Stimulated activated CD8-positive, alpha-beta memory T cell treated with anti-CD3 and anti-CD28 coated beads, Interleukin-7, amount 100 ng/mL, for 48 hours (primary cell): ENCODE measurements around the gene ROBO2.

ENCODE experiments used
- DNase-seq, 2 donors: peaks; one replicate each; pipeline ENCODE4 v3.0.0-alpha.2; 2020; ENCODE audit warnings: low read depth in 1 of 2; ENCODE audit errors: extremely low read depth in 1 of 2

Gene ROBO2

DNA sequence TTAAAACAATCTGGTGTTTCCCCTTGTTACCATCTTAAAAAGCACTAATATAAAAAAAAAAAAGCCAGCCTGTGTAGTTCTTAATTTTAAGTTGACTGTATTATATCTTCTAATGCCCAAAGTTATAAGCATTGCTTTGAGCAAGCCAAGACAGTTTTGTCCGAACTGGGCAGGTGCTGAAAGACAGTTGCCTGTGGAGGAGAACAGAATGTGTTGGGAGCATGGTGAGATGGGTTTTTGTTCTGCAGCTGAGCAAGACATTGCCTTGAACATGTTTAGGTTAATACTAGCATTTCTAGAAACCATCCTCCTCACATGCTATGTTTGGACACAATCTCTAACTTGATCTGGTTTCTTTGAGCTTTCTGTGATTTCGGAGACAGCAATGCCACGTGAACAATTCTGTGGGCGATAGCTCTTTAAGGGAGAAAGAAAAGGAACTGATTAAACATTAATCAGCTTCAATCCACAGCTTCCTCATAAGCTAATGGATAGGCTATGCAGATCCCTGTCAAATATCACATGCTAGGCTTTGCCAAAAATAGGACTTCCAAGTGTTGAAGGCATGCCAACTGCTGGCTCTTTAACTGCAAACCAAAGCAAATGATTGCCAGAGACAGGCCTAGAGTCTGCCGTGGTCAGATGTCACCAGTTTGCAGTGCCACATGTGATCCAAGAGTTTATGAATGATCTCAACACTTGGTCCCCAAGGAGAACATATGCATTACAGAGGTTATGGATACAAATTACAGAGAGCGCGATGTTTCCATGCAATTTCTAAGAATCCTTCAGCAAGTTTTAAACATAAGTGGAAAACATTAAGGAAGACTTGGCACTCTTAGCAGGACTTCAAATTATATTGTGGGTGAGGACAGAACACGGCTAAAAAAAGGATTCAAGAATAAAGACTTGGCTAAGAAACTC is 428.1 kb downstream of the ROBO2 start:
- no peak for DNase-seq

DNA sequence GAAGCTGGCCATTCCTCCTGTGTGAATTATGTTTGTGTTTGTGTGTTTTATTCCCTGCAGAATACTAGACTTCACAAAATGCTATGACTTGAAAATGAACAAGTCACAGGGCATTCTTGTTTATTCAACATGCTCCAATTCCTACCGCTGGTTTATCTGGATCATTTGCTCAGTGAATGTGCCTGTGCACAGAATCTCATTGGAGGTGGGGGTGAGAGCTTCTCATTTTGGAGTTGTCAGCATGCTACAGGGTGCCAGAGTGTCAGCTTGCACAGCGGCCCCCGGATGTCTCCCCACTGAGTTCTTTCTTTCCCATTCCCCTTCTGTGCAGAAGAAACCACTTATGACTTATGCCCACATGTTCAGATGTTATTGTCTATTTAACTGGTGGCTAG is 428.7 kb downstream of the ROBO2 start:
- no peak for DNase-seq

DNA sequence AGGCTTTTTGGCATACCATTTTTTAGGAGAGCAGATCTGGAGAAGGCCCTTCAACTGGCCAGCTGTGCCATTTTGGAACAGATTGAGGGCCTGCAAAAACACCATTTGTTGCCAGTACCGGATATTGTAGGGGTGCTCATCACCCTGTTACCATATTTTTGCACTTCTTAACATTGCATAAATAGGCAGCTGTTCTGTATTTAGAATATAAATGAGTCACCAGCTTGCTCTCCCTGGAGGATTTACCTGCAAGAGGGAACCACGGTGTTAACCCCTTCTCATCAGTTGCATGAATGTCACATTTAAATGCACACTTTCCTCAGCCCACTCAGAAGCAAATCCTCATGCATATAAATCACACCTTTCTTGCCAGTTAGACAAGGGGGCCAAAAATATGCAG is 435.6 kb downstream of the ROBO2 start:
- no peak for DNase-seq

DNA sequence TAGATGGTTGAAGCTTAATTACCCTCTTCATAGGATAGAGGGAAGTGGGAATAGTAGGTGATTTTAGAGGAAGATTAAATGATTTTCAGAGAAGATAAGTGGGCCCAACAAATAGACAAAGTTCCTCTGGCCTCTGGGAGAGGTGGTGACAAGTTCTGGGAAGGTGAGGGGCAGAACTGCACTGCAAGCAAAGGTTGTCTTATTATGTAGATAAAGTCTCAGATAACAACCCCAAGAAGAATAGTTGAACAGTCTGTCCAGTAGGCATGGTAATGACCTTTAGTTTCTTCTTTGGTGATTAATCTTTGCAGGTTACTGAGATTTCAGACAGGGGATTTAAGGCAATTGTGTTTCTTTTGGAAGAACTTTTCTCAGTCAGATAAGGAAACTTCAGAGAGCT is 439.1 kb downstream of the ROBO2 start:
- no peak for DNase-seq

DNA sequence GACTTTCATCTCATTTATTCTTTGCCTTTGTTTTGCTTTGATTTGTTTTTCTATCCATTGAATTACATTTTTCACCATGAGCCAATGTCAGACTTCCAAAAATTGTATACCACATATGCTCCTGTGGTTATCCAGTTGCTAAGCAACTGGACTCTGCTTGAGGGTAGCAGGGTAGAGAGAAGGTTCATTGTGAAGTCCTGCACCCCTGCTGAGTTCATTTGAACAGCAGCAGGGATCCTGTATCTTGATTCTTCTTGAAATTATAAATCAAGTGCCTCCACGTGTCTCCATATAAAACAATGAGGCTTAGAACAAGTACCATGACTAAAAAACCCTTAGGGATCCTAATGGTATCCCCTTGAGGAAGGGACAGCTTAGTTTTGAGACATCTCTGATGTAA is 449.3 kb downstream of the ROBO2 start:
- DNase-seq: no peak

DNA sequence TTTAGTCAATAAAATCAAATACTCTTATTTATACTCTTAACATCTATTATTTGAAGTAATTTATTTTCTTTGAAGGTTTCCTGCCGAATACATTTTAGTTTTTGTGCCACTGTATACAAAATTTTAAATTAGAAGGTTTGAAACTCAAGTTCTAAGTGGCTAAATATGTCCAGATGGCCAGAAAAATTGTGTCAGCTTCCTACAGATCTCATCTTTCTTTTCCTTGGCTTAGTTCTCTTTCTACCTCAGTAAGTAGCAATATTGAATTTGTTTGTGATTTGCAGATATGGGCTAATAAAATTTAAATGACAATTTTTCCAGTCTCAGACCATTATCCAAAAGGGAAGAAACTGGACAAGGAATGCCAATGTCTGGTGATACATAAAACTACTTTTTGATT is 452.1 kb downstream of the ROBO2 start:
- DNase-seq: no peak

DNA sequence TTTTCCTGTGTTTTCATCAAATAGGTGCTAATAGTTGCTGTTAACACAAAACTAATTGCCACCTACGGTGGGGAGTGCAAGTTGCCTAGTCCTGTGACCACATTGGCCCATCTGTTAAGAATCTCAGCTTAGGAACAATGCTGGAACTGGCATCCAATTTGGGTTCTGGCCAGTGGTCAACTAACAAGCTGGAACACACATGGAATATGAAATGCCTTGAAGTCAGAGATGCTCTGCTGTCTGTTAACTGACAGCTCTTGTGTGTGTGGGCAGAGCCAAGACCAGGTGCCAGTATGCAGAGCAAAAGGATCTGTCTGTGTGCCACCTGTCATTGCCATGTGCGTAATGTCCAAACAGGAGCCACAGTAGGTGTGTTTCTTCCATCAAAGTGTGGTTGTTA is 460.8 kb downstream of the ROBO2 start:
- no peak for DNase-seq

DNA sequence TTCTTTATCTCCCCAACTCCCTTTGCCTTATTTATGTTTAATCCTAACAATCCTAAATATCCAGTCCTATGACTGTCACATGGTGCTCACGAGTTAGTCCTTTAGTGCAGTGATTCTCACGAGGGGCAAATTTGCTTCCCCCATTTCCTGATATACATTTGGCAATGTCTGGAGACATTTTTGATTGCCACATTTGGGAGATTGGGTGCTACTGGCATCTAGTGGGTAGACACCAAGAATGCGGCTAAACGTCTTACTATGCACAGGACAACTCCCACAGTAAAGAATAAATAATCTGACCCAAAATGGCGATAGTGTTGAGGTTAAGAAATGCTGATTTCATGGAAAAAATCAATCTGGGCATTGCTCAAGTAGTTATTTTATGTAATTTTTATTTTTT is 466.5 kb downstream of the ROBO2 start:
- no peak for DNase-seq

DNA sequence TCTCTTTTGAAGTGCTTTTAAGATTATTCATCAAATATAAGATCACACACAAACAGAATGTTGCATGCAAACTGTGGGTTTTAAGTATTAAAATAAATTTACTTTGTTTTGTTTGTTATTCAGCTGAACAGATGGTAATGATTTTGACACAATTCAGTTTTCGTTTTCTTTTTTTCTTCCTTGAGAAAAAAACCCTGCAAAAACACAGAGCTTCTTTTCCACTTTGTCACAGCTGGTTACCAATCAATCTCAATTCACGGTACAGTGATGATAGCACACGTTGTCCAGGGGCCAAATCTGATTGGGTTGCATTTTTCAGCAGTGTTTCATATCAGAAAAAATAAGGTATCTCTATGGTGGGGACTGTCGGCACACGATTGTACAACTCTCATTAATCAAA is 473.6 kb downstream of the ROBO2 start:
- DNase-seq: no peak

DNA sequence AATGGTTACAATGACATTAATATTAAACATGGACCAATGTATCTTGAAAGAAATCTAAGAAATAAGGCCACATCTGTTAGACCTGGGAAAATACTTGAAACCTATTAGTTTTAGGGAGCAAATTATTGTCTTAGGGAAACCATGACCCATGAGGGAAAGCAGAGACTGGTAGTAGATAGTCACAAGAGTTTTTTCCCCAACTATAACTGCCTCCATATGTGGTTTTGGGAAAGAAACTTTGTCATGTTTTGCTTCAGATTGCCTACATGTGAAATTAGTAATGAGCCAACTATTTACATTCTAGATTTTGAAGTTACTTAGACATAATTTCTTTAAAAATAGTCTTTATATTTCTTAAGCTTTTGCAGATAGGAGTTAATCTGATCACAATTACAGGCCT is 474.9 kb downstream of the ROBO2 start:
- no peak for DNase-seq

DNA sequence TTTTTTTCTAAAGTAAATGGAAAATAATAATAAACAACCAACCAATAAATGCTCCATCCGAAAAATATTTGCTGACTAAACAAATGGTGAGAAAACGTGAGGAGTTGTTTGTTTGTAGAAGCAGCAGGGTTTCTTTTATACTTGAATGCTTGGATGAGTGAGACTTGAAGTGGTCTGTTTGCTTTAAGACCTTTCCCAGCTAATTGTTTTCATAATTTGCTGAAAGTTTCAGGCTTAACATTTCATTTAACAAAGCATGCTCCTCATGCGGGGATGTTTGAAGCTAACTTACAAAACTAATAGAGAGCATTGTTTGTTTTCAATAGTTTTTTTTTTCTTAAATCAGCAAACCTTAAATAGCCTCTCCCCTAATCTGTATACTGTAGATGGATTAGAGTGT is 484.6 kb downstream of the ROBO2 start:
- DNase-seq: no peak

DNA sequence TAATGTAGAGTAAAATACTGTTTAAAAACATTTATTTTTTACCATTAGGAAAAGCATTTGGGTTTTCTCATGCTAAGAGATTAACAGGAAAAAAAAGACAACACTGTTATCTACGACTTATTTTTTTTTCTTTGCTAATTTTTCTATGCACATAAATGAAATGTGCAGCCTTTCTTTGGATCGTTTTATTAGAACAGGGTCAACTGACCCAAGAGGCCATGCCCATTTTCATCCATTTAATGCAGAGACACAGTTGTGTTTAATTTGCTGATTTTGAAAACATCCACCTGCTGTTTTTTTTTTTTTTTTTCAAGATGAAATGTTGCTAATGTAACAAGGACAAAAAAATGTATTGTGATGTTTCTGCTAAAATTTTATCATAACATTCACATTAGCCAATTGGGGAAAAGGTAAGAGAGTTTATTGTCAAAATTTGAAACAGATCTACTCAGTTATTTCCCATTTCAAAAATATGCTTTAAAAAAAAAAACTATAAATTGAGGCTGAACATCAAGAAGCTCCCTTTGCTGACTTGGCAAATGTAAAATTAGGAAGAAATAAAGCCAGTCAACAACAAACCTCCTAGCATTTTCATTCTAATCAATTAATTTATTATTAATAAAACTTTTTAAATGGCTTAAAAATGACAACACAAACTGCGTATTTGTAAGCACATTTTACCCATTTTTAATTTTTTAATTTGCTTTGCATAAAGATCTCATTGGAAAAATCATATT is 485.2 kb downstream of the ROBO2 start:
- DNase-seq: no peak

DNA sequence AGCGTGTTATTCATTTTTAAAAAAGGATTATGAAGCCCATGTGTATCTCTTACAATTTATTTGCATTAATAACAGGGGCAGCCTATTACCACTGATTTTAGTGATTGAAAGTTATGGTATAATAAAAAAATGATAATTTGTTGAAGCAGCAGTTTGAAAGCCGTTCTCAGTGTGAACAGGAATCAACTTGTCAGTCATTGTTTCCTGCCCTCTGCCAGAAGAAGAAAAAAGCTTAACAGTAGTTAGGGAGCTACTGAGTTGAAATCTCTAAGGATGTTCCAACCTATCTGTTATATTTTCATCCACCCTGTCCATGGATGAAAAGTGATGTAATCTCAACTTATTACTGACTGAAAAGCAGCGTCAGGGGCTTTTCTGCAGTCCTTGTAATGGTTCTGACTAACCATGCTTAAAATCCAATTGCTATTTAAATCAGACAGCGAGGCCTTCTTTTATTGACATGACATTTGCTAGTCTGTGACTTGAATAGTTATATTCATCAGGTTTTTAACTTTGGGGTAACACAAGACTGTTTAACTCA is 486.7 kb downstream of the ROBO2 start:
- no peak for DNase-seq

DNA sequence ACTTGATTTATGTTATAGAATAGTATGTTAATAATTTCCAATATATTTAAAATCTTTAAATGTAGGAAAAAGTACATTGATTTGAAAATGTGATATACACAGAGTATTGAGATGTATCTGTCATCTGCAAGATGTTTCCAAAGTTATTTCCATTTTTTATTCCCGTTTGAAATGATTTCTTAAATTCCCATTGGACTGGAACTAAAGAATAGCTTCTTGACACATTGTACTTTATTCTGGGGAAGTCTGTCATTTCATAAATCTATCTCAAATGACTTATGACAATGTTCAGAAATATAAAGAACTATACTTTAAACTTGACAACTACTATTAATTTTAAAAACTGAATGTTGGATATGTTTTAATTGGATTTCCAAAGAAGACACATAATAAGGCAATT is 489.6 kb downstream of the ROBO2 start:
- no peak for DNase-seq

DNA sequence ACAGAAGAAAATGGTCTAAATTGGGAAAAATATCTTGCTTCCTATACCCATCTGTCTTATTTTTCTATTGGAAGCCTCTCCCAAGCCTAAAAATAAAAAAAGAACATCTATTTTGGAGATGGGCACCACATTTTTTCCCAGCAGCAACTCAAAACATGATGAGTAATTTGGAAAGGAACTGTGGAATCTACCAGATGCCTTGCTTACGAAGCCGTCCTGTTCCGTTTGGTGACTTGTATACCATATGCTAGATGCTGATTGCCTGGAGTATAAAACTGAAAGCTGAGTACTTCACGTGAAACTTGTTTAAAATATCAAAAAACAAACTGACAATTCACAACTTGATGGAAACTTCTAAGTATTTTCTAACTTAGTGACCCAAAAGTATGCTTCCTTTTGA is 491.0 kb downstream of the ROBO2 start:
- no peak for DNase-seq

DNA sequence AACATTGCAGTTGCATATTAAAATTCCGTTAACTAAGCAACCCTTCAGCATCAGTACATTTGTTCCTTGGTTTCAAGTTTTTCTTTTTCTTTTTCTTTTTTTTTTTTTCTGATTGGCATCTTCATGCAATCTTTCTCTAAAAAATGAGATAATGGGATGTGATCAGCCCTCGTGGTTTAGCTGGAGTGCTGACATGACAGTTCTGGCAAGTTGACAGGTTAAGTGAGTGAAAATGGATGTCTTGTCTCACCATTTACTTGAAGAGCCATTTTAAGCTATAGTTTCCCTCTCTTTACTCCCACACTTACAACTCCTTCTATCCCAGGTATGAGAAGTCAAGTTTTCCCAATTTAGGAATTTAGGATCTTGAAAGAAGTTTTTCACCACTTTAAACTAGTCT is 495.2 kb downstream of the ROBO2 start:
- DNase-seq: no peak

DNA sequence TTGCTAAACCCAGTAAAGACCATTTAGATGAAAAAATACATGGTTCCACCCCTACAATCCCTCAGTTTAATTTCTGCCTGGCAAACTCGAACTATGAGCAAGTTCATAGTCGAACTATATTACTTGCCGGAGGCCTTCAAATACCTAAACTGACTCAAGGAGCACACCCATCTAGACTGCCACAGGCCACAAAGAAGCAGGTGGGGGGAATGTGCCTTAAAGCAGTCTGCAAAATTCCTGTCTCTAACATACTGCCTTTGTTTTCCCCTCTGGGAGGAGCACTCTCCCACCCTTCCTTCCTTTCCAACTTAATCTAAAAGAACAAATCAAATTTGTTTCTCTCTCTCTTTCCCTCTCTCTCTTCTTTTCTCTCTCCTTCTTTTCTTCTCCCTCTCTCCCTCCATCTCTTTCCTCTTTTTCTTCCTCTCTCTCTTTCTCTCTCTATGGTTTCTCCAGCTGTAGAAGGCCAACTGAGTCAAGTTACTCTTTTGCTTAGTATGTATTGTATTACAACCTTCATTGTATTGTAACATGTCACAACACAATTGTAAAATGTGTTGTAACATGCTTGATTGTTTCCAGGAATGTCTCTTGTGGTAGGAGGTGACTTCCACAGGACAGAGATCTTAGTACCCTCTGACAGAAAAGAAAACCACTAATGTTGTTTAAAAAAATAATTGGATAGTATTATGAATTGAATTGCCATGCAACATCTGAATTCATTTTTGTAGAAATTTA is 496.3 kb downstream of the ROBO2 start:
- DNase-seq: no peak

DNA sequence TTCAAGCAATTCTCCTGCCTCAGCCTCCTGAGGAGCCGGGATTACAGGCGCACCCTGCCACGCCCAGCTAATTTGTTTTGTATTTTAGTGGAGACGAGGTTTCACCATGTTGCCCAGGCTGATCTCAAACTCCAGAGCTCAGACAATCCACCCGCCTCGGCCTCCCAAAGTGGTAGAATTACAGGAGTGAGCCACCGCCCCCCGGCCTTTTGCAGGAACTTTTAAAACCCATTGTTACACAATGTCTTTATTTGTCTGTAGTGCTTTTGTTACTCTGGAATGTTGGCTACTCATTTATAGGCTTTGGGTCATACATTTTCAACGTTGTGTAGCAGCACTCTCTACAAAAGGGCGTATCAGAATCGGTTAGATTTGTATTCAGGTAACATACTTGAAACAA is 499.1 kb downstream of the ROBO2 start:
- DNase-seq: no peak

DNA sequence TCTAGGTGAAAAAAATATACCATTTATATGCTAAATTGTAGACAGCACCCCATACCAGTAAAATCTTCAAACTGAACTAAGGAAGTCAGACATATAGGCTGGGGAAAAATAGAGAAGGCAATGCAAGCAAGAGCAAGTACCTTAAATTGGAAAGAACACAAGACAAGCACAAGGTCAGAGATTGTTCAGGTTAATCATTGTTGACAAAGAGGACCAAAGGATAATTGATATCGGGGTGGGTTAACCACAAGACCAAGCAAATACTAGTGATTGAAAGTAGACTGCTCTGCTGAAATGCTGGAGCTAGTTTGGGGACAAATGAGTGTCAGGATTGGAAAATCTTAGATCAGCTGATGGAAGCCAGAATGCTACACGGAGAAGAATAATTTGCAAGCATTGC is 499.8 kb downstream of the ROBO2 start:
- no peak for DNase-seq

DNA sequence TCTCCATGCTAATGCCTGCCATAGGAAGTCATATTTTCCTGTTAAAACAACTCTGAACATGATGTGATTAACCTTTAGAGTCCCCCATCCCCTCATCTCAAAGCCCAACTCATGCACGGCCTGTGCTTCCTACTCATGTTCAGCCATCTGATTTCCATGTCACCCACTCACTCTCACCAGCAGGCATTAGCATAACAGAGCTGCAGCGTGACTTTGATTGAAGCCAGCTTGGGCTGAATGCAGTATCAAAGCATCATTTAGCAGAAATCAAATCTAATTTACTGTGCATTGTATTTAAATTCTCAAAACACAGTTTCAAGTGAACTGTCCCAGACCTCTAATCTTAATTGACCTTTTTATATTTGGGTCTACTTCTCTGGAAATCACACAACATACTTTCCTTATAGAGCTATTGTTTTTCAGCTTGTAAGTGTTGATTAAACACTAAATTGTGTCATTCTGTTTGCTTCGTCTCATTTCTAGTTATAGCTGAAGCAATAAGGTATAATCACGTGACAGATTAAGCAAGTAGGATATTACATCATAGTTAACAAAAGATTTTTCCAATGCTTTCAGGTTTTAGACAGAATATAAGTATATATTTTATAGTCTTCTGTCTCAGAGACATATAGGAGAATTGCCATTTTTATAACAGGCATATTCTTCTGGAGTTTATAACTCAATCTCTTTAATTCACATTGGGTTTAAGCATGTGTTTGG is 501.5 kb downstream of the ROBO2 start:
- DNase-seq: no peak

DNA sequence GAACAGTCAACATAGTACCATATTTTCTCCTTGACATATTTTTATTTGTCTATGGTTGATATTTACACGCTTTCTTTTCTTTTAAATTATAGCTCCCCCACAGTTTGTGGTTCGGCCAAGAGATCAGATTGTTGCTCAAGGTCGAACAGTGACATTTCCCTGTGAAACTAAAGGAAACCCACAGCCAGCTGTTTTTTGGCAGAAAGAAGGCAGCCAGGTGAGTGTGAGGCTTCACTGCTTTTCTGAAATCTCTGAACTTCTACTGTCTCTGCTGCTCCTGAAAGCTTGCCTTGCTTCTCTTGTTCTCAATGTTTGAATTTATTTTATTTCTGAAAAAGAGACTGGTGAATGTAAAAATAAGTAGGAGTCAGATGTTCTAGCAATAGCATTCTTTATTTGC is 506.3 kb downstream of the ROBO2 start:
- DNase-seq: no peak
